Measurements from ENCODE around the gene CDHR4.
"Not testable (repeated sequence)": the region's sequence is repeated elsewhere in the genome, so short reads cannot be mapped to it uniquely, and the experiment has no call there.

Gene CDHR4

DNA sequence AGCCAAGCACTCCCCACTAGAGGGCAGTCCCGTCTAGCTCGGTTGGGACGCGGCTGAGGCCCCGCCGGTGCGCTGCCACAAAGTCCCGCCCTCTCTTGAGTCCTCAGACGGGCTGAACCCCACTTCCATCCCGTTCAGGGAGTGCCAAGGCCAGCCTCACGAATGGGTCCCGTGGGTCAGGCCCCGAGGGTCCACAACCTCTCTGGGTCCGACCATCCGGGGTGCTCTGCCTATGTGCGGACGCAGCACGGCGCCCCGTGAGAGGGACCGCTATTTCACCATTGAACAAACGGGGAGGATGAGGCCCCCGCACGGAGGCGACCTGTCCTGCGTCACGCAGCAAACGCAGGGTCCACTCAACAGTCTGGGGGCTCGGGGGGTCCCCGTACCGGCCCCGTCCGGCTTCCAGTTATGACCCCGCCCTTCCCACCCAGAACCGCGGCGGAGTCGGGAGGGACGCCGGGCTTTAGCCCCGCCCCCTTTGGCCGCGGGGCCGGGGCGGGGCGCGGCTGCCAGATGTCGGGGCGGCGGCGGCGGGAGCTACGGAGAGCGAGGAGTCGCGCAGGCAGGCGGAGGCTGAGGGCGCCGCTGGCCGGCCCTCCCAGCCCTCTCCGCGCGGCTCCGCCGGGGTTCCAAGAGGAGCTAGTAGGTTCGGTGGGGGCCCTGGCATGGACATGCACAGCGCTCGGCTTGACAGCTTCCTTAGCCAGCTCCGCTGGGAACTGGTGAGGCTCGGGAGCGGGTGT lies 3.2 kb upstream of the CDHR4 start, which contains the start of gene INKA1:
Gene INKA1, plus strand, starts transcription at position 543 of the 746 bp plus-strand sequence. Its CDS starts 132 bp downstream, at position 675.
- peak; percentile 72 to 86 (median 76) for DNase-seq

- no peak for DNase-seq
Measured at GRCh38 chr3:49801160-49801559, 1.5 kb upstream of the CDHR4 start.

GRCh38 chr3:49799105-49799504 lies 568 bp downstream of the CDHR4 start:
- no peak for DNase-seq

- DNase-seq, result no peak
Measured at GRCh38 chr3:49794926-49795905, 4.5 kb downstream of the CDHR4 start.

DNA sequence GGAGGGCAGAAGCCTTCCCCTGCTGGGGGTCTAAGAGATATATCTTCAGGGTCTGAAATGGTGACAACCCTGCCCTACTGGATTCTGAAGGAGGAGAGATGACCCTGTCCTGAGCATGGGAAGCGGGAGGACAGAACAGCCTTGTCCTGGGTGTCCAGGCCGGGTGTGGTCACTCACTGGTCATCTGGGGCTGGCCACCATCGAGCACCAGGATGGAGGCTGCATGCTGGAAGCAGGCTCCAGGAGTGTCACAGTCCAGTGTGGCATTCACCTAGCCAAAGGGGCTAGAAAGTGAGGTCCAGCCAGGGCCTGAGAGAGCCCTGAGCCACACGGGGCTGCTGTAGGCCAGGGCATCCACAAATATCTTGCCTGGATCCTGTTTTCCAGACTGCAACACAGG lies 5.2 kb downstream of the CDHR4 start:
- DNase-seq, result no peak

- no peak for DNase-seq
Measured at GRCh38 chr3:49793486-49794085, 6.1 kb downstream of the CDHR4 start.

DNA sequence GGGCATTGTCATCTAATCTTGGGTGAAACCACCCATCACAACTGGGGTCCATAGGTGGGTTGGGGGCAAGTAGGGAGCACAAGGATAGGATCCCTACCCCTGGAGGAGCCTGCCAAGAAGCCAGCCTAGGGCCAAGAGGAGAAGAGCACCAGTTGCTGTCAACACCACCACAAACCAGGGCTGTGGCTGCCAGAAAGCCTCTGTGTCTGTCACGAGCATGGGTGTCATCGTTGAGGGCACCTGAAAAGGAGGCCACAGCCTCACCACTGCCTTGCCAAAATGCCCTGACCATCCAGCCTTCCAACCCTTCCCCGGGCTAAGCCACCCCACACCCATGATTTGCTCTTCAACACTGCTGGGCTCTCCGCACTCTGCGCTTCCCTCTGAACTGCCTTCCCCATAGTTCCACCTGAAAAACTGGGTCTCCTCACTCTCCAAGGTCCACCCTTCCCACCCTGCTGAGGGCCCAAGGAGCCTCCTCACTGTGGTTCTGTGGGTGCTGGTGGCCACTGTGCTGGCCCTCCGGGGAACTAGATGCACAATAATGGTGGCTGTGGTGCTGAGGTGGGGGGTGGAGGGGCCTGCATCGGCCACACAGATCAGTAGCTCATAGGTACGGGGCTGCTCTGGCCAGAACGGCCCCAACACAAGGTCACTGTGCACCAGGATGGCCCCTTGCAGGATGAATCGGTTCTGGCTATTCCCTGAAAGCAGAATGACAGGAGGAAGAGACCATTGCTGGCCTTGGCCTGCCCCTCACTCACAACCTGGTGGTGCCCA lies 7.1 kb downstream of the CDHR4 start:
- no peak for DNase-seq

- no peak for DNase-seq
Measured at GRCh38 chr3:49791571-49791970, 8.1 kb downstream of the CDHR4 start.

- no peak for DNase-seq
Measured at GRCh38 chr3:49790626-49791411, 8.9 kb downstream of the CDHR4 start.

GRCh38 chr3:49788056-49788455 lies 11.6 kb downstream of the CDHR4 start:
- no peak for DNase-seq

DNA sequence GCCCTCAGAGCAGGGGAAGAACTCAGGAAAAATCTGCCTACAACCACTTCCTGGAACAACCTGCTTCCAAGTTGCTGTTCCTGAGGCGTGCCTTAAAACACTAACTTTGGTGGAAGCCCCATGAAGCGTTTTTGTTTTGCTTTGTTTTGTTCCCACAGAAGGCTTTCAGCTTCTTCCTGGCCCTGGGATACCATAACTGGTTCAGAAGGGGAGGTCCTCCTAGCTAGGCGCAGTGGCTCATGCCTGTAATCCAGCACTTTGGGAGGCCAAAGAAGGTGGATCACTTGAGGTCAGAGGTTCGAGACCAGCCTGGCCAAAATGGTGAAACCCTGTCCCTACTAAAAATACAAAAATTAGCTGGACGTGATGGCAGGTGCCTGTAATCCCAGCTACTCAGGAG lies 12.1 kb downstream of the CDHR4 start:
- DNase-seq, result no peak

DNA sequence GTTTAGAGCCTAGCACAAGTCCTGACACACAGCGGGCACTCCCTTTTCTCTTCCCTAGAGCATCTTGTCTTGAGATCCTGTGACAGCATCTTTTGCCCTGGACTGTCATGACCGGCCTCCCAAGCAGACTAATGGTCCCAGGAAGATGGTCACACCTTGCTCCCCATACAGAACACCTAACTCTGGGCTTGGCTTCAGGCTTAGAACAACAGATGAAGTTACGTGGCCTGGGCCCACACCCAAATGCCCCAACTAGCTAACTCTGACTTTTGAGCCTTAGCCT lies 12.6 kb downstream of the CDHR4 start:
- no peak for DNase-seq

- peak; percentile 95 to 99 (median 98) for DNase-seq
Measured at GRCh38 chr3:49786357-49787181, 13.1 kb downstream of the CDHR4 start, which contains the start of gene IP6K1. Gene IP6K1 (minus strand): TSS chr3:49786542. CDS start chr3:49748040, 38,502 bp downstream.

GRCh38 chr3:49785565-49786356 lies 13.9 kb downstream of the CDHR4 start:
- DNase-seq, result no peak

GRCh38 chr3:49782277-49782676 lies 17.4 kb downstream of the CDHR4 start:
- DNase-seq, result not testable (repeated sequence)

DNA sequence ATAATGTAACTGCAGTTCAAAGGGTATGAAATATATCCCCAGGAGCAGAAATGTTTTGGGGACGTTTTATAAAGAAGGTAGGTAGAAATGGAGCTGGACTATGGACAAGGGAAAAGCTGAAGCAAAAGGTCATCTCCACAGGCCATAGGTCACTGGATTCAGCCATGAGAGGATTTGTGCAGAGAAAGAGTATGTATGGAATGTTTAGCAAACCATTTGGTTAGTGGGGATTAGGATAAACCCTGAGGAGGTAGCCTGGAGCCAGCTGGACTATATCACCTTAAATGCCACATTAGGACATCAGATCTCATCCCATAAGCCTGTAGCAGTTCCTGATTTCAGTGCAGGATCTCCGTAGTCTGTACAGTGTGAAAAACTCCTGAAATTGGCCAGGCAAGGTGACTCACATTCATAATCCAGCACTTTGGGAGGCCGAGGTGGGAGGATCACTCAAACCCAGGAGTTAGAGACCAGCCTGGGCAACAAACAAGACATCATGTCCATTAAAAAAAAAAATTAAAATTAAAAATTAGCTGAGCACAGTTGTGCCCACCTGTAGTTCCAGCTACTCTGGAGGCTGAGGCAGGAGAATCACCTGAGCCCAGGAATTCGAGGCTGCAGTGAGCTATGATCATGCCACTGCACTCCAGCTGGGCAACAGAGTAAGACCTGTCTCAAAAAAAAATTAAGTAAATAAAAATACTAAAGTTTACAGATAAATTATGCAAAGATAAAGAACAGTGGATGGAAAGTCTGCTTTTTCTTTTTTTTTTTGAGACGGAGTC lies 18.1 kb downstream of the CDHR4 start:
- no peak for DNase-seq

GRCh38 chr3:49780975-49781365 lies 18.7 kb downstream of the CDHR4 start:
- not testable (repeated sequence) for DNase-seq

GRCh38 chr3:49780080-49780974 lies 19.3 kb downstream of the CDHR4 start:
- no peak for DNase-seq
